SK-N-SH treated with all-trans-retinoic acid at 6 μM for 48 hours (cell line): ENCODE measurements around the gene PRR14L.

Experiments used
- ATAC-seq: fragments of 200-7000 bp; cut with Tn5 transposase; 3 replicates; pipeline ENCODE4 v1.9.1; 2020; ENCODE audit warnings: mild to moderate bottlenecking, moderate library complexity
- ARNTL ChIP-seq: fragments of 450-650 bp; formaldehyde crosslinking; IDR thresholded peaks from 2 replicates; pipeline ENCODE4 v1.5.0; 2020; ENCODE audit warnings: low read depth, mild to moderate bottlenecking, moderate library complexity, borderline replicate concordance
- BACH2 ChIP-seq: fragments of 250-450 bp; sonication (Bioruptor Pico); IDR thresholded peaks from 2 replicates; pipeline ENCODE4 v1.9.0; 2021; ENCODE audit warnings: mild to moderate bottlenecking, borderline replicate concordance
- CSDC2 ChIP-seq: fragments of 250-450 bp; sonication (Bioruptor Pico); IDR thresholded peaks from 2 replicates; pipeline ENCODE4 v1.5.0; 2020; ENCODE audit warnings: mild to moderate bottlenecking, moderate library complexity
- GLIS3 ChIP-seq: fragments of 250-450 bp; sonication (Bioruptor Pico); IDR thresholded peaks from 2 replicates; pipeline ENCODE4 v1.5.0; 2020; ENCODE audit warnings: mild to moderate bottlenecking, moderate library complexity
- OSR1 ChIP-seq: fragments of 250-450 bp; sonication (Bioruptor Pico); IDR thresholded peaks from 2 replicates; pipeline ENCODE4 v1.8.0; 2022; ENCODE audit warnings: moderate library complexity, mild to moderate bottlenecking, inconsistent platforms
- PPARA ChIP-seq: fragments of 250-450 bp; sonication (Bioruptor Pico); IDR thresholded peaks from 2 replicates; pipeline ENCODE4 v1.5.0; 2020; ENCODE audit warnings: mild to moderate bottlenecking, borderline replicate concordance
- RARB ChIP-seq: fragments of 250-450 bp; sonication (Bioruptor Pico); IDR thresholded peaks from 2 replicates; pipeline ENCODE4 v1.8.0; 2021; ENCODE audit warnings: mild to moderate bottlenecking, moderate library complexity
- SNAI2 ChIP-seq: fragments of 250-450 bp; sonication (Bioruptor Pico); IDR thresholded peaks from 2 replicates; pipeline ENCODE4 v1.5.0; 2020; ENCODE audit warnings: mild to moderate bottlenecking, moderate library complexity
- TCF4 ChIP-seq: fragments of 250-450 bp; sonication (Bioruptor Pico); IDR thresholded peaks from 2 replicates; pipeline ENCODE4 v1.8.0; 2021; ENCODE audit warnings: mild to moderate bottlenecking, moderate library complexity, borderline replicate concordance
- TOX ChIP-seq: fragments of 250-450 bp; sonication (Bioruptor Pico); IDR thresholded peaks from 2 replicates; pipeline ENCODE4 v1.8.0; 2021; ENCODE audit warnings: mild to moderate bottlenecking, moderate library complexity, borderline replicate concordance
- ZC3H10 ChIP-seq: fragments of 250-450 bp; sonication (Bioruptor Pico); IDR thresholded peaks from 2 replicates; pipeline ENCODE4 v1.5.1; 2021; ENCODE audit warnings: mild to moderate bottlenecking, moderate library complexity
- ZFP3 ChIP-seq: fragments of 250-450 bp; sonication (Bioruptor Pico); IDR thresholded peaks from 2 replicates; pipeline ENCODE4 v1.5.0; 2020; ENCODE audit warnings: mild to moderate bottlenecking, moderate library complexity
- ZFP30 ChIP-seq: fragments of 450-650 bp; formaldehyde crosslinking; IDR thresholded peaks from 2 replicates; pipeline ENCODE4 v1.5.0; 2022; ENCODE audit warnings: mild to moderate bottlenecking, moderate library complexity
- ZNF565 ChIP-seq: fragments of 450-650 bp; formaldehyde crosslinking; conservative IDR thresholded peaks from 2 replicates; pipeline ENCODE4 v1.5.0; 2020; ENCODE audit warnings: low read depth, mild to moderate bottlenecking, moderate library complexity
- ZNF70 ChIP-seq: fragments of 450-650 bp; formaldehyde crosslinking; IDR thresholded peaks from 2 replicates; pipeline ENCODE4 v1.5.0; 2020; ENCODE audit warnings: mild to moderate bottlenecking, moderate library complexity
- ZNF8 ChIP-seq: fragments of 450-650 bp; formaldehyde crosslinking; IDR thresholded peaks from 2 replicates; pipeline ENCODE4 v1.5.0; 2020; ENCODE audit warnings: mild to moderate bottlenecking, moderate library complexity
- TF ChIP-seq, protein P1 (sequence below): fragments of 250-450 bp; sonication (Bioruptor Pico); IDR thresholded peaks from 2 replicates; pipeline ENCODE4 v1.8.0; 2021; ENCODE audit warnings: low read depth, mild to moderate bottlenecking, moderate library complexity, borderline replicate concordance
- TF ChIP-seq, protein P2 (sequence below): fragments of 250-450 bp; sonication (Bioruptor Pico); IDR thresholded peaks from 2 replicates; pipeline ENCODE4 v1.5.1; 2020; ENCODE audit warnings: low read depth, mild to moderate bottlenecking, moderate library complexity
- TF ChIP-seq, protein P3 (sequence below): fragments of 250-450 bp; sonication (Bioruptor Pico); IDR thresholded peaks from 2 replicates; pipeline ENCODE4 v1.8.0; 2020; ENCODE audit warnings: mild to moderate bottlenecking, moderate library complexity, borderline replicate concordance
- TF ChIP-seq, protein P4 (sequence below): fragments of 250-450 bp; sonication (Bioruptor Pico); IDR thresholded peaks from 2 replicates; pipeline ENCODE4 v1.5.0; 2020; ENCODE audit warnings: mild to moderate bottlenecking, moderate library complexity
- TF ChIP-seq, protein P5 (sequence below): fragments of 250-450 bp; sonication (Bioruptor Pico); IDR thresholded peaks from 2 replicates; pipeline ENCODE4 v1.5.1; 2021; ENCODE audit warnings: mild to moderate bottlenecking, moderate library complexity

The PRR14L gene

DNA sequence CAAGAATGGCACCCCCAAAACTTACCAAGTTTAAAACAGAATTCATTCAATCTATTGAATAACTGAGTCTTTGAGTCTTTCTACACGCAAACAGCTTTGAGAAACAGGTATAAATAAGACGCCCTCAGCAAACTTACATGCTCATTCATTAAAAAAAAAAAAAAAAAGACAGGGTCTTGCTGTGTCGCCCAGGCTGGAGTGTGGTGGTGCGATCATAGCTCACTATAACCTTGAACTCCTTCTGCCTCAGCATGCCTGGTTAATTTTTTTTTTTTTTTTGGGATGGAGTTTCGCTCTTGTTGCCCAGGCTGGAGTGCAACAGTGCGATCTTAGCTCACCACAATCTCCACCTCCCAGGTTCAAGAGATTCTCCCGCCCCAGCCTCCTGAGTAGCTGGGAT is 6.1 kb downstream of the PRR14L start:
- no peak for TF ChIP-seq ZNF8 (CRISPR knock-in tag)
- TF ChIP-seq ZNF565: no peak
- TF ChIP-seq, protein P1, sequence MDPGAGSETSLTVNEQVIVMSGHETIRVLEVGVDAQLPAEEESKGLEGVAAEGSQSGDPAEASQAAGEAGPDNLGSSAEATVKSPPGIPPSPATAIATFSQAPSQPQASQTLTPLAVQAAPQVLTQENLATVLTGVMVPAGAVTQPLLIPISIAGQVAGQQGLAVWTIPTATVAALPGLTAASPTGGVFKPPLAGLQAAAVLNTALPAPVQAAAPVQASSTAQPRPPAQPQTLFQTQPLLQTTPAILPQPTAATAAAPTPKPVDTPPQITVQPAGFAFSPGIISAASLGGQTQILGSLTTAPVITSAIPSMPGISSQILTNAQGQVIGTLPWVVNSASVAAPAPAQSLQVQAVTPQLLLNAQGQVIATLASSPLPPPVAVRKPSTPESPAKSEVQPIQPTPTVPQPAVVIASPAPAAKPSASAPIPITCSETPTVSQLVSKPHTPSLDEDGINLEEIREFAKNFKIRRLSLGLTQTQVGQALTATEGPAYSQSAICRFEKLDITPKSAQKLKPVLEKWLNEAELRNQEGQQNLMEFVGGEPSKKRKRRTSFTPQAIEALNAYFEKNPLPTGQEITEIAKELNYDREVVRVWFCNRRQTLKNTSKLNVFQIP (CRISPR knock-in tag): no peak
- TF ChIP-seq CSDC2 (CRISPR knock-in tag): no peak
- TF ChIP-seq ZC3H10: no peak
- TF ChIP-seq ZNF70 (CRISPR knock-in tag): no peak
- TF ChIP-seq, protein P2, sequence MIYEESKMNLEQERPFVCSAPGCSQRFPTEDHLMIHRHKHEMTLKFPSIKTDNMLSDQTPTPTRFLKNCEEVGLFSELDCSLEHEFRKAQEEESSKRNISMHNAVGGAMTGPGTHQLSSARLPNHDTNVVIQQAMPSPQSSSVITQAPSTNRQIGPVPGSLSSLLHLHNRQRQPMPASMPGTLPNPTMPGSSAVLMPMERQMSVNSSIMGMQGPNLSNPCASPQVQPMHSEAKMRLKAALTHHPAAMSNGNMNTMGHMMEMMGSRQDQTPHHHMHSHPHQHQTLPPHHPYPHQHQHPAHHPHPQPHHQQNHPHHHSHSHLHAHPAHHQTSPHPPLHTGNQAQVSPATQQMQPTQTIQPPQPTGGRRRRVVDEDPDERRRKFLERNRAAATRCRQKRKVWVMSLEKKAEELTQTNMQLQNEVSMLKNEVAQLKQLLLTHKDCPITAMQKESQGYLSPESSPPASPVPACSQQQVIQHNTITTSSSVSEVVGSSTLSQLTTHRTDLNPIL (CRISPR knock-in tag): no peak
- no peak for TF ChIP-seq GLIS3 (CRISPR knock-in tag)
- TF ChIP-seq ZFP30: no peak
- ATAC-seq: no peak

DNA sequence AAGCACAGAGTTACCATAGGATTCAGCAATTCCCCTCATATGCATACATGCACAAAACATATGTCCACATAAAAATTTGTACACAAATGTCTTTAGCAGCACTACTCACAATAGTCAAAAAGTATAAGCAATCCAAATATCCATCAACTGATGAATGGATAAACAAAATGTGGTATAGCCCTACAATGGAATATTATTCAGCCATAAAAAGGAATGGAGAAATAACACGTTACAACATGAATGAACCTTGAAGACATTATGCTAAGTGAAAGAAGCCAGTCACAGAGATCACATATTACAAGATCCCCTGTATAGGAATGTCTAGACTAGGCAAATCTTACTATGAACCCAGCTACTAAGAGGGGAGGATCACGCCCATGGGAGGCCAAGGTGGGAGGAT is 7.2 kb downstream of the PRR14L start:
- no peak for ATAC-seq

DNA sequence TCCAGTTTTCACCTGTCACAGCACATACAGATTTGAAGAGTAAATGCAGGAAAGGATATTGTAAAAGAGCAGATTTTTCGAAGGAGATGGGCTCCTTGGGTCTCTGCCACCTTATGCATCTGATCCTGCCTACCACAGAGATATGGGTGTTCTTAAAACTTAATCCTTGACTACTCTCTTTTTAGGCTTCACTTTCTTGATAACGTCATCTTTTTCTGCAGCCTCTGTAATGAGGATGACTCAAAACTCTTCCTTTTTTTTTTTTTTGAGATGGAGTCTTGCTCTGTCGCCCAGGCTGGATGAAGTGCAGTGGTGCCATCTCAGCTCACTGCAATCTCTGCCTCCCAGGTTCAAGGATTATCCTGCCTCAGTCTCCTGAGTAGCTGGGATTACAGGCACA is 7.8 kb downstream of the PRR14L start:
- no peak for ATAC-seq

More for the DNA sequence above, 7.2 kb downstream of the PRR14L start:
- TF ChIP-seq GLIS3 (CRISPR knock-in tag): no peak
- no peak for TF ChIP-seq ARNTL (CRISPR knock-in tag)
- TF ChIP-seq ZFP3 (CRISPR knock-in tag): no peak
- TF ChIP-seq BACH2 (CRISPR knock-in tag): no peak
- TF ChIP-seq, protein P1 (CRISPR knock-in tag): no peak
- TF ChIP-seq PPARA: no peak
- TF ChIP-seq ZC3H10: no peak
- TF ChIP-seq SNAI2 (CRISPR knock-in tag): no peak
- TF ChIP-seq, protein P2 (CRISPR knock-in tag): no peak
- no peak for TF ChIP-seq ZNF8 (CRISPR knock-in tag)
- TF ChIP-seq TOX (CRISPR knock-in tag): no peak
- no peak for TF ChIP-seq RARB (CRISPR knock-in tag)
- no peak for TF ChIP-seq ZNF565
- TF ChIP-seq TCF4 (CRISPR knock-in tag): no peak

More for the DNA sequence above, 7.8 kb downstream of the PRR14L start:
- TF ChIP-seq, protein P1 (CRISPR knock-in tag): no peak
- TF ChIP-seq TCF4 (CRISPR knock-in tag) (no peak), OSR1 (CRISPR knock-in tag) (no peak), SNAI2 (CRISPR knock-in tag) (no peak), GLIS3 (CRISPR knock-in tag) (no peak), TOX (CRISPR knock-in tag) (no peak), ZNF565 (no peak), RARB (CRISPR knock-in tag) (no peak), ZNF8 (CRISPR knock-in tag) (no peak), ARNTL (CRISPR knock-in tag) (no peak), ZFP3 (CRISPR knock-in tag) (no peak)
- TF ChIP-seq, protein P3, sequence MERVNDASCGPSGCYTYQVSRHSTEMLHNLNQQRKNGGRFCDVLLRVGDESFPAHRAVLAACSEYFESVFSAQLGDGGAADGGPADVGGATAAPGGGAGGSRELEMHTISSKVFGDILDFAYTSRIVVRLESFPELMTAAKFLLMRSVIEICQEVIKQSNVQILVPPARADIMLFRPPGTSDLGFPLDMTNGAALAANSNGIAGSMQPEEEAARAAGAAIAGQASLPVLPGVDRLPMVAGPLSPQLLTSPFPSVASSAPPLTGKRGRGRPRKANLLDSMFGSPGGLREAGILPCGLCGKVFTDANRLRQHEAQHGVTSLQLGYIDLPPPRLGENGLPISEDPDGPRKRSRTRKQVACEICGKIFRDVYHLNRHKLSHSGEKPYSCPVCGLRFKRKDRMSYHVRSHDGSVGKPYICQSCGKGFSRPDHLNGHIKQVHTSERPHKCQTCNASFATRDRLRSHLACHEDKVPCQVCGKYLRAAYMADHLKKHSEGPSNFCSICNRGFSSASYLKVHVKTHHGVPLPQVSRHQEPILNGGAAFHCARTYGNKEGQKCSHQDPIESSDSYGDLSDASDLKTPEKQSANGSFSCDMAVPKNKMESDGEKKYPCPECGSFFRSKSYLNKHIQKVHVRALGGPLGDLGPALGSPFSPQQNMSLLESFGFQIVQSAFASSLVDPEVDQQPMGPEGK (CRISPR knock-in tag): no peak
- TF ChIP-seq, protein P4, sequence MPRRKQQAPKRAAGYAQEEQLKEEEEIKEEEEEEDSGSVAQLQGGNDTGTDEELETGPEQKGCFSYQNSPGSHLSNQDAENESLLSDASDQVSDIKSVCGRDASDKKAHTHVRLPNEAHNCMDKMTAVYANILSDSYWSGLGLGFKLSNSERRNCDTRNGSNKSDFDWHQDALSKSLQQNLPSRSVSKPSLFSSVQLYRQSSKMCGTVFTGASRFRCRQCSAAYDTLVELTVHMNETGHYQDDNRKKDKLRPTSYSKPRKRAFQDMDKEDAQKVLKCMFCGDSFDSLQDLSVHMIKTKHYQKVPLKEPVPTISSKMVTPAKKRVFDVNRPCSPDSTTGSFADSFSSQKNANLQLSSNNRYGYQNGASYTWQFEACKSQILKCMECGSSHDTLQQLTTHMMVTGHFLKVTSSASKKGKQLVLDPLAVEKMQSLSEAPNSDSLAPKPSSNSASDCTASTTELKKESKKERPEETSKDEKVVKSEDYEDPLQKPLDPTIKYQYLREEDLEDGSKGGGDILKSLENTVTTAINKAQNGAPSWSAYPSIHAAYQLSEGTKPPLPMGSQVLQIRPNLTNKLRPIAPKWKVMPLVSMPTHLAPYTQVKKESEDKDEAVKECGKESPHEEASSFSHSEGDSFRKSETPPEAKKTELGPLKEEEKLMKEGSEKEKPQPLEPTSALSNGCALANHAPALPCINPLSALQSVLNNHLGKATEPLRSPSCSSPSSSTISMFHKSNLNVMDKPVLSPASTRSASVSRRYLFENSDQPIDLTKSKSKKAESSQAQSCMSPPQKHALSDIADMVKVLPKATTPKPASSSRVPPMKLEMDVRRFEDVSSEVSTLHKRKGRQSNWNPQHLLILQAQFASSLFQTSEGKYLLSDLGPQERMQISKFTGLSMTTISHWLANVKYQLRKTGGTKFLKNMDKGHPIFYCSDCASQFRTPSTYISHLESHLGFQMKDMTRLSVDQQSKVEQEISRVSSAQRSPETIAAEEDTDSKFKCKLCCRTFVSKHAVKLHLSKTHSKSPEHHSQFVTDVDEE (CRISPR knock-in tag): no peak
- TF ChIP-seq, protein P5, sequence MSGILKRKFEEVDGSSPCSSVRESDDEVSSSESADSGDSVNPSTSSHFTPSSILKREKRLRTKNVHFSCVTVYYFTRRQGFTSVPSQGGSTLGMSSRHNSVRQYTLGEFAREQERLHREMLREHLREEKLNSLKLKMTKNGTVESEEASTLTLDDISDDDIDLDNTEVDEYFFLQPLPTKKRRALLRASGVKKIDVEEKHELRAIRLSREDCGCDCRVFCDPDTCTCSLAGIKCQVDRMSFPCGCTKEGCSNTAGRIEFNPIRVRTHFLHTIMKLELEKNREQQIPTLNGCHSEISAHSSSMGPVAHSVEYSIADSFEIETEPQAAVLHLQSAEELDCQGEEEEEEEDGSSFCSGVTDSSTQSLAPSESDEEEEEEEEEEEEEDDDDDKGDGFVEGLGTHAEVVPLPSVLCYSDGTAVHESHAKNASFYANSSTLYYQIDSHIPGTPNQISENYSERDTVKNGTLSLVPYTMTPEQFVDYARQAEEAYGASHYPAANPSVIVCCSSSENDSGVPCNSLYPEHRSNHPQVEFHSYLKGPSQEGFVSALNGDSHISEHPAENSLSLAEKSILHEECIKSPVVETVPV (CRISPR knock-in tag): no peak
